IMR-90 (cell line): ENCODE measurements around the gene TMPRSS12. TPM values are rescaled to one million over a fixed set of nuclear protein-coding genes. Genes with fewer than 3 reads are reported as not detected.

ENCODE experiments used
- ATAC-seq: fragments of 200-7000 bp; cut with Tn5 transposase; 2 replicates; pipeline ENCODE4 v1.9.1; 2020; ENCODE audit warnings: low read depth, mild to moderate bottlenecking, moderate library complexity
- BruUV-seq: library from RNA; stranded (reverse); fragments of 400-500 nt; replicated peaks from 2 replicates; lab custom pipeline; 2021; lab: Mats Ljungman, UMichigan
- CTCF ChIA-PET: fragments of 300-600 bp; formaldehyde crosslinking; extraction: SDS; loops from one replicate; lab custom pipeline; 2021; ENCODE audit warnings: antibody characterized with exemption; lab: Yijun Ruan, JAX
- POLR2A ChIA-PET: fragments of 300-600 bp; sonication (Branson Sonifier 250); formaldehyde crosslinking; loops from one replicate; lab custom pipeline; 2022; ENCODE audit warnings: antibody characterized with exemption; ENCODE audit not compliant: unreplicated experiment; lab: Charles Lee
- DNase-seq: peaks from one replicate; pipeline ENCODE4 v3.0.0; 2013
- H2AFZ ChIP-seq: replicated peaks from 2 replicates; pipeline ENCODE3; 2013; ENCODE audit warnings: low read length, mild to moderate bottlenecking; ENCODE audit not compliant: poor library complexity
- H2AK5ac ChIP-seq: 2 replicates; pipeline ENCODE4 v1.6.1; 2013; ENCODE audit warnings: low read depth, low read length, inconsistent platforms
- H2AK9ac ChIP-seq: replicated peaks from 2 replicates; pipeline ENCODE3; 2013; ENCODE audit warnings: mild to moderate bottlenecking, low read depth, low read length, moderate library complexity; ENCODE audit not compliant: poor library complexity
- H2BK120ac ChIP-seq: 2 replicates; pipeline ENCODE4 v1.6.1; 2013; ENCODE audit warnings: low read depth, low read length, inconsistent platforms
- H2BK15ac ChIP-seq: 3 replicates; pipeline ENCODE4 v1.6.1; 2013; ENCODE audit warnings: low read depth, low read length, inconsistent platforms
- H2BK20ac ChIP-seq: 2 replicates; pipeline ENCODE4 v1.6.1; 2013; ENCODE audit warnings: low read depth, mild to moderate bottlenecking, inconsistent platforms, low read length, moderate library complexity
- H2BK5ac ChIP-seq: 2 replicates; pipeline ENCODE4 v1.6.1; 2013; ENCODE audit warnings: mild to moderate bottlenecking, low read depth, low read length, inconsistent platforms; ENCODE audit not compliant: poor library complexity, severe bottlenecking
- H3K14ac ChIP-seq: replicated peaks from 2 replicates; pipeline ENCODE4 v1.6.1; 2013; ENCODE audit warnings: low read depth, low read length, inconsistent platforms
- H3K18ac ChIP-seq: 2 replicates; pipeline ENCODE4 v1.6.1; 2013; ENCODE audit warnings: low read depth, low read length, control low read depth
- H3K23ac ChIP-seq: 2 replicates; pipeline ENCODE4 v1.6.1; 2013; ENCODE audit warnings: low read depth, low read length, inconsistent platforms
- H3K27ac ChIP-seq: 2 replicates; pipeline ENCODE4 v1.5.1; 2013; ENCODE audit warnings: mild to moderate bottlenecking, control low read depth, low read length; ENCODE audit not compliant: insufficient read depth
- H3K27me3 ChIP-seq: 2 replicates; pipeline ENCODE4 v1.6.1; 2013; ENCODE audit warnings: low read length; ENCODE audit not compliant: control insufficient read depth, insufficient read depth
- H3K36me3 ChIP-seq: 2 replicates; pipeline ENCODE4 v1.6.1; 2013; ENCODE audit warnings: low read length, mixed read lengths; ENCODE audit not compliant: control insufficient read depth, insufficient read depth
- H3K4ac ChIP-seq: 2 replicates; pipeline ENCODE4 v1.6.1; 2013; ENCODE audit warnings: low read depth, low read length, inconsistent platforms
- H3K4me1 ChIP-seq: 2 replicates; pipeline ENCODE4 v1.6.1; 2013; ENCODE audit warnings: low read length, mixed read lengths; ENCODE audit not compliant: control insufficient read depth, insufficient read depth
- H3K4me2 ChIP-seq: 2 replicates; pipeline ENCODE4 v1.6.1; 2013; ENCODE audit warnings: low read depth, mild to moderate bottlenecking, control low read depth, low read length, moderate library complexity
- H3K4me3 ChIP-seq: 2 replicates; pipeline ENCODE4 v1.5.1; 2013; ENCODE audit warnings: low read depth, mild to moderate bottlenecking, control low read depth, low read length, moderate library complexity; ENCODE audit not compliant: insufficient read depth
- H3K56ac ChIP-seq: 2 replicates; pipeline ENCODE4 v1.6.1; 2013; ENCODE audit warnings: low read length, inconsistent platforms; ENCODE audit not compliant: insufficient read depth; ENCODE audit errors: extremely low read depth
- H3K79me1 ChIP-seq, 2 experiments: 2 replicates each; pipeline ENCODE4 v1.6.1; 2013; ENCODE audit warnings: low read length in 2 of 2, inconsistent platforms in 1 of 2, low read depth in 1 of 2
- H3K9ac ChIP-seq: 2 replicates; pipeline ENCODE4 v1.6.1; 2013; ENCODE audit warnings: low read depth, low read length, control low read depth
- H3K9me1 ChIP-seq: 2 replicates; pipeline ENCODE4 v1.6.1; 2013; ENCODE audit warnings: low read length, inconsistent platforms; ENCODE audit not compliant: insufficient read depth
- H3K9me3 ChIP-seq: 2 replicates; pipeline ENCODE4 v1.6.1; 2013; ENCODE audit warnings: low read length; ENCODE audit not compliant: control insufficient read depth, insufficient read depth
- H4K20me1 ChIP-seq: 2 replicates; pipeline ENCODE4 v1.6.1; 2013; ENCODE audit warnings: low read length, inconsistent platforms; ENCODE audit not compliant: insufficient read depth
- H4K5ac ChIP-seq: 2 replicates; pipeline ENCODE4 v1.6.1; 2013; ENCODE audit warnings: mild to moderate bottlenecking, low read depth, low read length, control low read depth
- H4K8ac ChIP-seq, 2 experiments: 2 replicates each; pipeline ENCODE4 v1.6.1; 2013; ENCODE audit warnings: low read depth in 2 of 2, low read length in 2 of 2, control low read depth in 1 of 2, inconsistent platforms in 1 of 2
- H4K91ac ChIP-seq: 2 replicates; pipeline ENCODE4 v1.6.1; 2013; ENCODE audit warnings: low read depth, low read length, inconsistent platforms; ENCODE audit not compliant: insufficient read depth
- FOS ChIP-seq: fragments of 150-350 bp; IDR thresholded peaks from 2 replicates; pipeline ENCODE4 v1.6.1; 2016; ENCODE audit warnings: low read depth, low read length
- WGBS, 2 experiments: methylation state at CpG; one replicate each; pipeline versions ENCODE4 v1.1.5 to v1.1.7; 2013; ENCODE audit warnings: missing lambda C conversion rate in 2 of 2; ENCODE audit not compliant: insufficient read length in 1 of 2; ENCODE audit errors: extremely low coverage in 2 of 2; 5-methylcytosine and 5-hydroxymethylcytosine counted together
- dilution Hi-C: fragments of 300-500 bp; cut with HindIII; formaldehyde crosslinking; loops from one replicate; pipeline ENCODE4 v1.14.3; 2018; ENCODE audit warnings: low sequenced_read_pairs; ENCODE audit not compliant: unreplicated experiment
- in situ Hi-C: fragments of 300-500 bp; cut with MboI; formaldehyde crosslinking; loops from 3 replicates; pipeline ENCODE4 v1.14.3; 2019; ENCODE audit warnings: low sequenced_read_pairs, inconsistent platforms, mixed read lengths
- intact Hi-C: fragments of 100-400 bp; cut with micrococcal nuclease; formaldehyde crosslinking; loops from 2 replicates; pipeline ENCODE4 v1.10.0; 2022
- polyA plus RNA-seq, 3 experiments: library from polyadenylated mRNA; depleted of rRNA; stranded (reverse); fragments of >200 nt; gene quantifications; 2 replicates each; pipeline ENCODE4 v1.2.3, GENCODE V29; 2012; ENCODE audit warnings: low replicate concordance in 1 of 3
- total RNA-seq: library from RNA; depleted of rRNA; stranded (reverse); fragments of >200 nt; gene quantifications from 2 replicates; pipeline ENCODE4 v1.2.3, GENCODE V29; 2012
- TF ChIP-seq, protein P1 (sequence below): conservative IDR thresholded peaks from 2 replicates; pipeline ENCODE4 v1.5.1; 2012; ENCODE audit warnings: mild to moderate bottlenecking, low read depth, low read length, improper control_type of control experiment

The TMPRSS12 gene
- total and polyA plus RNA-seq, 2 of the 4 experiments (the other 2 are of a cell fraction) = not detected

- Histone ChIP-seq H4K20me1 (no peaks in the 10 kb centered on the region), H4K91ac (no peak overlapping the region), H3K27ac (no peak overlapping the region), H3K36me3 (no peaks in the 10 kb centered on the region), H2BK5ac (no peak overlapping the region), H2AK5ac (no peak overlapping the region), H4K8ac (no peak overlapping the region), H3K18ac (no peak overlapping the region), H3K27me3 (no peaks in the 10 kb centered on the region; the same call in 1 of the 2 replicates), H2AK9ac (no peak overlapping the region), H2AFZ (no peak overlapping the region), H3K4me1 (no peaks in the 10 kb centered on the region), H3K4ac (no peak overlapping the region), H4K5ac (no peak overlapping the region), H3K56ac (no peak overlapping the region), H3K23ac (no peak overlapping the region), H2BK15ac (no peak overlapping the region), H3K9ac (no peak overlapping the region), H3K9me1 (no peaks in the 10 kb centered on the region), H2BK20ac (no peak overlapping the region), H3K14ac (no peak overlapping the region), H3K4me2 (no peak overlapping the region), H3K79me1 (no peaks in the 10 kb centered on the region), H3K4me3 (no peak overlapping the region), H2BK120ac (no peak overlapping the region), H3K9me3 (peaks cover 11% of the 10 kb centered on the region)
- intact Hi-C loops = no loop called here
- dilution Hi-C loops = no loop called here
- DNase-seq (no peak), ATAC-seq (no peak)
- in situ Hi-C loops = no loop called here
- no CpG with 5 or more reads among the region's 2 CpGs for WGBS, 2 experiments
- ChIA-PET CTCF (no interaction called here), POLR2A (no interaction called here)
- no peak for TF ChIP-seq FOS
- TF ChIP-seq, protein P1, sequence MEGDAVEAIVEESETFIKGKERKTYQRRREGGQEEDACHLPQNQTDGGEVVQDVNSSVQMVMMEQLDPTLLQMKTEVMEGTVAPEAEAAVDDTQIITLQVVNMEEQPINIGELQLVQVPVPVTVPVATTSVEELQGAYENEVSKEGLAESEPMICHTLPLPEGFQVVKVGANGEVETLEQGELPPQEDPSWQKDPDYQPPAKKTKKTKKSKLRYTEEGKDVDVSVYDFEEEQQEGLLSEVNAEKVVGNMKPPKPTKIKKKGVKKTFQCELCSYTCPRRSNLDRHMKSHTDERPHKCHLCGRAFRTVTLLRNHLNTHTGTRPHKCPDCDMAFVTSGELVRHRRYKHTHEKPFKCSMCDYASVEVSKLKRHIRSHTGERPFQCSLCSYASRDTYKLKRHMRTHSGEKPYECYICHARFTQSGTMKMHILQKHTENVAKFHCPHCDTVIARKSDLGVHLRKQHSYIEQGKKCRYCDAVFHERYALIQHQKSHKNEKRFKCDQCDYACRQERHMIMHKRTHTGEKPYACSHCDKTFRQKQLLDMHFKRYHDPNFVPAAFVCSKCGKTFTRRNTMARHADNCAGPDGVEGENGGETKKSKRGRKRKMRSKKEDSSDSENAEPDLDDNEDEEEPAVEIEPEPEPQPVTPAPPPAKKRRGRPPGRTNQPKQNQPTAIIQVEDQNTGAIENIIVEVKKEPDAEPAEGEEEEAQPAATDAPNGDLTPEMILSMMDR = no peak
- no TSS peak for BruUV-seq
These were observed 3.7 kb upstream of the TMPRSS12 start for GRCh38 chr12:50839042-50839441.
